Measurements from ENCODE around the gene PRUNE2.
A peak's percentile ranks its signal among the peaks of the same experiment; 100 is the strongest.
"Not testable (repeated sequence)": the region's sequence is repeated elsewhere in the genome, so short reads cannot be mapped to it uniquely, and the experiment has no call there.

The PRUNE2 gene

DNA sequence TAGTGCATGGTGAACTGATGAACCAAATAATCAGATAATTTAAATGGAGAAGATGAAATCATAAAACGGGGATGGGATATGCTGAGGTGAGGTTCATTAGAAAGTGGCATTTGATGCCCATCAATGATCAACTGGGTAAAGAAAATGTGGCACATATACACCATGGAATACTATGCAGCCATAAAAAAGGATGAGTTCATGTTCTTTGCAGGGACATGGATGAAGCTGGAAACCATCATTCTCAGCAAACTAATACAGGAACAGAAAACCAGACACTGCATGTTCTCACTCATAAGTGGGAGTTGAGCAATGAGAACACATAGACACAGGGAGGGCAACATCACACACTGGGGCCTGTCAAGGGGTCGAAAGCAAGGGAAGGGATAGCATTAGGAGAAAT, 47.7 kb downstream of the PRUNE2 start:
- not testable (repeated sequence) for H3K4me3 ChIP-seq (ENCODE audit: low read length); H3K23ac ChIP-seq (ENCODE audit: low read length); H3K9ac ChIP-seq (ENCODE audit: low read length); H3K4me2 ChIP-seq (ENCODE audit: low read length); H2BK5ac ChIP-seq (ENCODE audit: low read length); H3K4me1 ChIP-seq (ENCODE audit: control insufficient read depth, low read depth, low read length); H4K5ac ChIP-seq (ENCODE audit: low read length); H2BK15ac ChIP-seq (replicated peaks; ENCODE audit: low read depth); DNase-seq; H3K56ac ChIP-seq (ENCODE audit: low read length); H3K36me3 ChIP-seq (ENCODE audit: control insufficient read depth, insufficient read depth, low read length); H3K4ac ChIP-seq (ENCODE audit: low read depth, low read length); H3K79me1 ChIP-seq (ENCODE audit: low read length); H2AK5ac ChIP-seq (ENCODE audit: low read length); H3K79me2 ChIP-seq (ENCODE audit: control insufficient read depth, insufficient read depth, low read length); H2BK120ac ChIP-seq (ENCODE audit: low read depth, low read length); H3K27ac ChIP-seq (ENCODE audit: low read depth, low read length); H4K8ac ChIP-seq (ENCODE audit: low read depth, low read length); H3K27me3 ChIP-seq (ENCODE audit: insufficient read depth, low read length, poor library complexity); H3K18ac ChIP-seq (ENCODE audit: low read length)
- WGBS (ENCODE audit: extremely low coverage, insufficient coverage, low lambda C conversion rate) = no CpG with 5 or more reads among the region's 2 CpGs

DNA sequence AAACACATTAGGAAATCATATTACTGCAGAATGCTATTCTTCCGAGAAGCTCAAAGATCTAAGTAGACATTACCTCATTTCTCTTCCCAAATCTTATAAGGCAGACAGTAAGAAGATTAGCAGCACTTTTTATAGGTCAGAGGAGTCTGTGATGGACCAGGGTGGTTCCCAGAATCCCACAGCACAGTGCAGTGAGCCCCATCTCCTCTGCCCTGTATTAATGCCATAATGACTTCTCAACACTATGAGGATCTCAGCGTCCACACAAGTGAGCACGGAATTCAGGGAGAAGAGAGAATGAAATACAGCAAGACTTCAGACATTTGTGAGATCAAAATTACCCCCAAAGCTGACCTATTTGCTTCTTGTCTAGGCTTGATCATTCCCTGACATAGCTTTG, 49.9 kb downstream of the PRUNE2 start:
- H2BK5ac ChIP-seq (ENCODE audit: low read length) = no peak overlapping the region
- H3K79me1 ChIP-seq (ENCODE audit: low read length) = no peaks in the 10 kb centered on the region
- no peak overlapping the region for H4K5ac ChIP-seq (ENCODE audit: low read length)
- no peak for DNase-seq
- no peaks in the 10 kb centered on the region for H3K27me3 ChIP-seq (ENCODE audit: insufficient read depth, low read length, poor library complexity)
- no peaks in the 10 kb centered on the region for H3K4me1 ChIP-seq (ENCODE audit: control insufficient read depth, low read depth, low read length)
- H3K4me3 ChIP-seq (ENCODE audit: low read length) = no peak overlapping the region
- no peak overlapping the region for H3K9ac ChIP-seq (ENCODE audit: low read length)
- no peak overlapping the region for H3K18ac ChIP-seq (ENCODE audit: low read length)
- H2BK120ac ChIP-seq (ENCODE audit: low read depth, low read length) = no peak overlapping the region
- H2BK15ac ChIP-seq (replicated peaks; ENCODE audit: low read depth) = no peak overlapping the region
- no peak overlapping the region for H3K56ac ChIP-seq (ENCODE audit: low read length)
- WGBS (ENCODE audit: extremely low coverage, insufficient coverage, low lambda C conversion rate) = no CpG with 5 or more reads among the region's 3 CpGs
- H3K27ac ChIP-seq (ENCODE audit: low read depth, low read length) = no peak overlapping the region
- no peaks in the 10 kb centered on the region for H3K79me2 ChIP-seq (ENCODE audit: control insufficient read depth, insufficient read depth, low read length)
- no peak overlapping the region for H4K8ac ChIP-seq (ENCODE audit: low read depth, low read length)
- H3K36me3 ChIP-seq (ENCODE audit: control insufficient read depth, insufficient read depth, low read length) = no peaks in the 10 kb centered on the region
- no peak overlapping the region for H3K23ac ChIP-seq (ENCODE audit: low read length)
- H3K4ac ChIP-seq (ENCODE audit: low read depth, low read length) = no peak overlapping the region
- no peak overlapping the region for H3K4me2 ChIP-seq (ENCODE audit: low read length)
- H2AK5ac ChIP-seq (ENCODE audit: low read length) = no peak overlapping the region

DNA sequence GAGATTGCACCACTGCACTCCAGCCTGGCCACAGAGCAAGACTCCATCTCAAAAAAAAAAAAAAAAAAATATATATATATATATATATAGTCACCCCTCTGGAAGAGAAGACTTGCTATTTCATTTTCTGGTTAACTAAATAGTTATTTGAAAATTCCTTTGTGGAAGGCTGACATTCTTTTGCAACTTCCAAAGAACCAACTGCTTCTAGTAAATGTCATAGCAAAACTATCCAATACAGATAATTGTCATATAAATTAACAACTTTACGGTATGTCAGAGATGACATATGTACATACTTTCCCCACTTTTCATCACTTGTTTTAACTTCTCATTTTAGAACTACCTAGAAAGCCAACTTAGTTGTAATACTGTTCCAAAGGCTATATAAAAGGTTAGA, 50.9 kb downstream of the PRUNE2 start:
- Histone ChIP-seq H3K4me2 (ENCODE audit: low read length) (no peak overlapping the region), H3K27ac (ENCODE audit: low read depth, low read length) (no peak overlapping the region), H2BK5ac (ENCODE audit: low read length) (no peak overlapping the region), H3K4ac (ENCODE audit: low read depth, low read length) (no peak overlapping the region), H3K79me2 (ENCODE audit: control insufficient read depth, insufficient read depth, low read length) (no peaks in the 10 kb centered on the region), H2BK15ac (replicated peaks; ENCODE audit: low read depth) (no peak overlapping the region), H3K27me3 (ENCODE audit: insufficient read depth, low read length, poor library complexity) (no peaks in the 10 kb centered on the region), H3K23ac (ENCODE audit: low read length) (no peak overlapping the region), H3K4me3 (ENCODE audit: low read length) (no peak overlapping the region), H3K18ac (ENCODE audit: low read length) (no peak overlapping the region), H3K9ac (ENCODE audit: low read length) (no peak overlapping the region), H3K56ac (ENCODE audit: low read length) (no peak overlapping the region), H3K4me1 (ENCODE audit: control insufficient read depth, low read depth, low read length) (no peaks in the 10 kb centered on the region), H2AK5ac (ENCODE audit: low read length) (no peak overlapping the region), H4K5ac (ENCODE audit: low read length) (no peak overlapping the region), H2BK120ac (ENCODE audit: low read depth, low read length) (no peak overlapping the region), H4K8ac (ENCODE audit: low read depth, low read length) (no peak overlapping the region), H3K79me1 (ENCODE audit: low read length) (no peaks in the 10 kb centered on the region), H3K36me3 (ENCODE audit: control insufficient read depth, insufficient read depth, low read length) (no peaks in the 10 kb centered on the region)
- no CpG with 5 or more reads among the region's 1 CpG for WGBS (ENCODE audit: extremely low coverage, insufficient coverage, low lambda C conversion rate)
- DNase-seq = no peak

DNA sequence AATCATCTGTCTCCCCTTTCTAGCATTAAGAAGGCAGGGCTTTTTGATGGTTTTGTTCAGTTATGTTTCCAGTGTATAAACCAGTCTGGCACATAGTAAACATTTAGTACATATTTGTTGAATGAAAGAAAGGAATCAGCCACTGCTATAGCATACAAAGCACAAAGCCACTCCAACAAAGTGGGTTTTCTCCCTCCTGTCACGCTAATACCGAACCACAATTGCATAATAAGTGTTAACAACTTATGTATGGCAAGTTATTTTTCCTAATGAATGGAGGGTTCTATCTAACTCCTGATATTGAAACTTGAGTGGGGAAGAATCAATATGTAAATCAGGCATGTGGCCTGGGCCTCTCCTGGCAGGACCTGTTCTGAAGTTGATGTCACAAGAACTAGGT, 53.9 kb downstream of the PRUNE2 start:
- Histone ChIP-seq H2BK5ac (ENCODE audit: low read length) (no peak overlapping the region), H2AK5ac (ENCODE audit: low read length) (no peak overlapping the region), H3K4me3 (ENCODE audit: low read length) (no peak overlapping the region), H3K18ac (ENCODE audit: low read length) (no peak overlapping the region), H4K8ac (ENCODE audit: low read depth, low read length) (no peak overlapping the region), H2BK120ac (ENCODE audit: low read depth, low read length) (no peak overlapping the region), H3K9ac (ENCODE audit: low read length) (no peak overlapping the region), H4K5ac (ENCODE audit: low read length) (no peak overlapping the region), H3K27ac (ENCODE audit: low read depth, low read length) (no peak overlapping the region), H3K79me2 (ENCODE audit: control insufficient read depth, insufficient read depth, low read length) (no peaks in the 10 kb centered on the region), H3K36me3 (ENCODE audit: control insufficient read depth, insufficient read depth, low read length) (no peaks in the 10 kb centered on the region), H3K79me1 (ENCODE audit: low read length) (no peaks in the 10 kb centered on the region), H3K4me2 (ENCODE audit: low read length) (no peak overlapping the region), H3K4ac (ENCODE audit: low read depth, low read length) (no peak overlapping the region), H3K4me1 (ENCODE audit: control insufficient read depth, low read depth, low read length) (no peaks in the 10 kb centered on the region), H3K23ac (ENCODE audit: low read length) (no peak overlapping the region), H3K27me3 (ENCODE audit: insufficient read depth, low read length, poor library complexity) (no peaks in the 10 kb centered on the region), H3K56ac (ENCODE audit: low read length) (no peak overlapping the region), H2BK15ac (replicated peaks; ENCODE audit: low read depth) (no peak overlapping the region)
- no CpG with 5 or more reads among the region's 2 CpGs for WGBS (ENCODE audit: extremely low coverage, insufficient coverage, low lambda C conversion rate)
- no peak for DNase-seq

DNA sequence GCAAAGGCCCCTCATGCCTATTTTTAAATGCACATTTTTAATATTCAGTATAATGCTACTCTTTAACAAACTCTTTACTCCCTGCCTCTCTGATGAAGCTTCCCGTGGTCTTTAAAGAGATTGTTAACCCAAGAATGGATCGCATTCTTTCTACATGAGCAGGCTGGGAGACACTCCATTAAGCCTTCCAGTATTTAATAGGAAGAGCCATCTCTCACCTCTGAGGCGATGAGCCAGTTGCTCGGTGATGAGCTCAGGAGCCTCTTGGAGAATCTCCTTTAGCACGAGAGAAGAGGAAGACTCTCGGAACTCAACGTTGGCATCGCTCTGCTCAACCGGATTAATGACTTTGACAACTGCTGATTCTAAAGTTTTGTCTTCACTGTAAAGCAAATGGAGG, 59.6 kb downstream of the PRUNE2 start:
- Histone ChIP-seq H3K4me3 (ENCODE audit: low read length) (no peak overlapping the region), H4K8ac (ENCODE audit: low read depth, low read length) (no peak overlapping the region), H3K79me1 (ENCODE audit: low read length) (no peaks in the 10 kb centered on the region), H2BK120ac (ENCODE audit: low read depth, low read length) (no peak overlapping the region), H2BK15ac (replicated peaks; ENCODE audit: low read depth) (no peak overlapping the region), H3K23ac (ENCODE audit: low read length) (no peak overlapping the region), H2AK5ac (ENCODE audit: low read length) (no peak overlapping the region), H3K9ac (ENCODE audit: low read length) (no peak overlapping the region), H3K79me2 (ENCODE audit: control insufficient read depth, insufficient read depth, low read length) (no peaks in the 10 kb centered on the region), H3K4me2 (ENCODE audit: low read length) (no peak overlapping the region), H2BK5ac (ENCODE audit: low read length) (no peak overlapping the region), H4K5ac (ENCODE audit: low read length) (no peak overlapping the region), H3K56ac (ENCODE audit: low read length) (no peak overlapping the region), H3K18ac (ENCODE audit: low read length) (no peak overlapping the region), H3K27ac (ENCODE audit: low read depth, low read length) (no peak overlapping the region), H3K4me1 (ENCODE audit: control insufficient read depth, low read depth, low read length) (no peaks in the 10 kb centered on the region), H3K4ac (ENCODE audit: low read depth, low read length) (no peak overlapping the region), H3K36me3 (ENCODE audit: control insufficient read depth, insufficient read depth, low read length) (no peaks in the 10 kb centered on the region), H3K27me3 (ENCODE audit: insufficient read depth, low read length, poor library complexity) (no peaks in the 10 kb centered on the region)
- WGBS (ENCODE audit: extremely low coverage, insufficient coverage, low lambda C conversion rate) = no CpG with 5 or more reads among the region's 9 CpGs
- peak; percentile 54 for DNase-seq

DNA sequence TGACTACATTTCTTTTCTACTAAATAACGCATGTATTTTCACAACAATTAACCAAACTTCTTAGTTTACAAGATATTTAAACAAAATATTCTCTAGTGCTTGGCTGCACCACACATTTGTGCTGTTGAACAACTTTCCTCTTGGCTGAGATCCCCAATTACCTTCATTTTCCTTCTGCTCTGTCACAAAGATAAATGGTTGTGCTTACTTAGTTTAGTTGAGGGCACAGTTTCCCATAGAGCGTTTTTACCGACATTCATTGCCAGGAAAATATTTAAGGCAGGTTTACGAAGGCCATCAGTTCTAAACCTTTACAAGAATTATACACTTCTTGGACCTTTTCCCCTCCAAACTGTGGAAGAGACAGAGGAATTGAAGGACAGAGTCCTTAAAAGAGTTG, 60.7 kb downstream of the PRUNE2 start:
- Histone ChIP-seq H2BK15ac (replicated peaks; ENCODE audit: low read depth) (no peak overlapping the region), H3K18ac (ENCODE audit: low read length) (no peak overlapping the region), H3K36me3 (ENCODE audit: control insufficient read depth, insufficient read depth, low read length) (no peaks in the 10 kb centered on the region), H3K4ac (ENCODE audit: low read depth, low read length) (no peak overlapping the region), H4K8ac (ENCODE audit: low read depth, low read length) (no peak overlapping the region), H3K9ac (ENCODE audit: low read length) (no peak overlapping the region), H3K56ac (ENCODE audit: low read length) (no peak overlapping the region), H4K5ac (ENCODE audit: low read length) (no peak overlapping the region), H3K4me2 (ENCODE audit: low read length) (no peak overlapping the region), H3K4me3 (ENCODE audit: low read length) (no peak overlapping the region), H3K79me1 (ENCODE audit: low read length) (no peaks in the 10 kb centered on the region), H3K27me3 (ENCODE audit: insufficient read depth, low read length, poor library complexity) (no peaks in the 10 kb centered on the region), H2BK120ac (ENCODE audit: low read depth, low read length) (no peak overlapping the region), H3K23ac (ENCODE audit: low read length) (no peak overlapping the region), H3K27ac (ENCODE audit: low read depth, low read length) (no peak overlapping the region), H2BK5ac (ENCODE audit: low read length) (no peak overlapping the region), H2AK5ac (ENCODE audit: low read length) (no peak overlapping the region), H3K4me1 (ENCODE audit: control insufficient read depth, low read depth, low read length) (no peaks in the 10 kb centered on the region), H3K79me2 (ENCODE audit: control insufficient read depth, insufficient read depth, low read length) (no peaks in the 10 kb centered on the region)
- DNase-seq = no peak
- 100% methylated on average over 1 of the region's 4 CpGs for WGBS (ENCODE audit: extremely low coverage, insufficient coverage, low lambda C conversion rate)
